Endothelial cell of umbilical vein (primary cell): ENCODE data around the gene WFIKKN1. TPM values are rescaled to one million over a fixed set of nuclear protein-coding genes. Genes with fewer than 3 reads are reported as not detected.

Source experiments
- BruUV-seq: library from RNA; stranded (reverse); fragments of 400-500 nt; replicated peaks from 2 replicates; lab custom pipeline; 2021; lab: Mats Ljungman, UMichigan
- CTCF ChIA-PET: fragments of 300-600, 350-600 bp; sonication (Branson Sonifier 250); formaldehyde crosslinking; loops from one replicate; lab custom pipeline; 2021; ENCODE audit warnings: antibody characterized with exemption, inconsistent platforms; lab: Charles Lee
- POLR2A ChIA-PET: fragments of 300-600, 350-600 bp; sonication (Branson Sonifier 250); formaldehyde crosslinking; loops from one replicate; lab custom pipeline; 2021; ENCODE audit warnings: antibody characterized with exemption, inconsistent platforms; lab: Charles Lee
- DNase-seq: peaks from one replicate; pipeline ENCODE4 v3.0.0-alpha.2; 2011; ENCODE audit warnings: low read depth, low spot score
- FAIRE-seq: peaks from 2 replicates; lab custom pipeline; 2011; peaks lifted over from hg19 to GRCh38; lab: Jason Lieb, UNC
- H2AFZ ChIP-seq: 2 replicates; pipeline ENCODE4 v1.6.0; 2012; ENCODE audit warnings: low read depth, low read length, control low read depth, inconsistent platforms
- H3K27ac ChIP-seq: 2 replicates; pipeline ENCODE4 v1.5.1; 2011; ENCODE audit warnings: low read depth, mild to moderate bottlenecking, control low read depth, low read length, moderate library complexity; ENCODE audit not compliant: insufficient read depth
- H3K27me3 ChIP-seq, 2 experiments: 2 replicates each; pipeline versions ENCODE4 v1.6.0 to v1.6.1; 2011; ENCODE audit warnings: low read length in 2 of 2, mixed read lengths in 1 of 2; ENCODE audit not compliant: control insufficient read depth in 2 of 2, insufficient read depth in 2 of 2
- H3K36me3 ChIP-seq, 2 experiments: 2 replicates in 1 of 2; 3 replicates in 1 of 2; pipeline ENCODE4 v1.5.1; 2011; ENCODE audit warnings: low read length in 2 of 2, mild to moderate bottlenecking in 1 of 2, moderate library complexity in 1 of 2; ENCODE audit not compliant: control insufficient read depth in 2 of 2, insufficient read depth in 2 of 2; ENCODE audit errors: extremely low read depth in 1 of 2
- H3K4me1 ChIP-seq: 3 replicates; pipeline ENCODE4 v1.5.1; 2011; ENCODE audit warnings: mild to moderate bottlenecking, low read length; ENCODE audit not compliant: control insufficient read depth, insufficient read depth; ENCODE audit errors: extremely low read depth
- H3K4me2 ChIP-seq: 2 replicates; pipeline ENCODE4 v1.6.1; 2011; ENCODE audit warnings: low read length, control low read depth, mixed read lengths; ENCODE audit not compliant: insufficient read depth
- H3K4me3 ChIP-seq, 3 experiments: fragments of 200-600 bp in 1 of 3; sonication (generic), shearing (Covaris generic) in 1 of 3; replicated peaks in 1 of 3; 2 replicates each; pipeline ENCODE4 v1.5.1; 2011 to 2016; ENCODE audit warnings: control low read depth in 3 of 3, low read length in 3 of 3, mild to moderate bottlenecking in 2 of 3, inconsistent platforms in 1 of 3, low read depth in 1 of 3, moderate library complexity in 1 of 3; ENCODE audit not compliant: insufficient read depth in 1 of 3
- H3K79me2 ChIP-seq: 2 replicates; pipeline ENCODE4 v1.6.0; 2012; ENCODE audit warnings: low read length, inconsistent platforms; ENCODE audit not compliant: control insufficient read depth, insufficient read depth
- H3K9ac ChIP-seq: replicated peaks from 2 replicates; pipeline ENCODE3; 2011; ENCODE audit warnings: low read length, control low read depth; ENCODE audit not compliant: insufficient read depth; ENCODE audit errors: extremely low read depth
- H3K9me1 ChIP-seq: replicated peaks from 3 replicates; pipeline ENCODE4 v1.6.0; 2011; ENCODE audit warnings: mild to moderate bottlenecking, low read length; ENCODE audit not compliant: control insufficient read depth, insufficient read depth; ENCODE audit errors: extremely low read depth
- H3K9me3 ChIP-seq: replicated peaks from 2 replicates; pipeline ENCODE4 v1.5.1; 2012; ENCODE audit warnings: low read length, inconsistent platforms; ENCODE audit not compliant: control insufficient read depth, insufficient read depth
- H4K20me1 ChIP-seq: replicated peaks from 2 replicates; pipeline ENCODE3; 2011; ENCODE audit warnings: mild to moderate bottlenecking, low read length; ENCODE audit not compliant: control insufficient read depth, insufficient read depth; ENCODE audit errors: extremely low read depth
- CTCF ChIP-seq, 2 donors: IDR thresholded peaks; 1 replicate in 1 of 2; 2 replicates in 1 of 2; pipeline ENCODE4 v1.5.1; 2011; ENCODE audit warnings: low read length in 2 of 2, mild to moderate bottlenecking in 2 of 2, moderate library complexity in 2 of 2, control low read depth in 1 of 2, inconsistent platforms in 1 of 2, low read depth in 1 of 2; ENCODE audit not compliant: insufficient read depth in 1 of 2; ENCODE audit errors: extremely low read depth in 1 of 2
- EZH2 ChIP-seq: IDR thresholded peaks from 2 replicates; pipeline ENCODE4 v1.6.1; 2012; ENCODE audit warnings: borderline replicate concordance, low read depth, mild to moderate bottlenecking, moderate library complexity, low read length, inconsistent platforms; ENCODE audit not compliant: severe bottlenecking
- FOS ChIP-seq: IDR thresholded peaks from 2 replicates; pipeline ENCODE4 v1.6.1; 2011; ENCODE audit warnings: mild to moderate bottlenecking, low read length, moderate library complexity, borderline replicate concordance; ENCODE audit not compliant: insufficient read depth
- JUN ChIP-seq: IDR thresholded peaks from 2 replicates; pipeline ENCODE4 v1.6.1; 2011; ENCODE audit warnings: borderline replicate concordance, low read depth; ENCODE audit not compliant: insufficient read length, insufficient read depth
- MYC ChIP-seq: IDR thresholded peaks from one replicate; pipeline ENCODE4 v1.6.1; 2011; ENCODE audit warnings: mild to moderate bottlenecking, low read depth, low read length
- POLR2AphosphoS5 ChIP-seq: IDR thresholded peaks from 2 replicates; pipeline ENCODE4 v1.6.1; 2012; ENCODE audit warnings: low read depth, mild to moderate bottlenecking, control low read depth, low read length, moderate library complexity; ENCODE audit not compliant: insufficient read depth
- dilution Hi-C: fragments of 300-500 bp; cut with MboI; formaldehyde crosslinking; loops from one replicate; pipeline ENCODE4 v1.15.0; 2019; ENCODE audit warnings: low sequenced_read_pairs; ENCODE audit not compliant: extremely low pct_ligation_motif_present
- intact Hi-C: fragments of 100-400 bp; cut with micrococcal nuclease; formaldehyde crosslinking; loops from one replicate; pipeline ENCODE4 v1.10.0; 2022
- polyA plus RNA-seq, 4 experiments: library from polyadenylated mRNA; depleted of rRNA in 3 of 4; stranded (reverse) in 3 of 4; unstranded in 1 of 4; fragments of >200 nt; gene quantifications; 2 replicates each; pipeline versions ENCODE4 v1.2.1 to v1.2.3, GENCODE V29; 2011 to 2012; ENCODE audit warnings: missing spikeins in 1 of 4
- total RNA-seq: library from RNA; stranded (reverse); gene quantifications from 2 replicates; pipeline ENCODE4 v1.2.3, GENCODE V29; 2021

Gene WFIKKN1
- total and polyA plus RNA-seq, 2 donors (not counting 3 experiments of a cell fraction or from before 2014, with no cell fraction given) = 0.06 to 0.40 TPM

- no peak overlapping the region for H2AFZ ChIP-seq
- no peaks in the 10 kb centered on the region for H3K9me1 ChIP-seq
- H3K4me3 ChIP-seq = no peak overlapping the region
- FAIRE-seq = no peak
- H3K79me2 ChIP-seq = no peaks in the 10 kb centered on the region
- no peaks in the 10 kb centered on the region for H3K36me3 ChIP-seq
- dilution Hi-C loops (no loop called here), intact Hi-C loops (no loop called here)
- no peaks in the 10 kb centered on the region for H4K20me1 ChIP-seq
- CTCF ChIA-PET = interaction anchor here (1.8 kb wide), 1 partner anchor 10 kb away, joined by 8 read pairs; the partner anchor contains the start of gene METTL26
- H3K4me2 ChIP-seq = no peak overlapping the region
- H3K27ac ChIP-seq = no peak overlapping the region
- TF ChIP-seq EZH2 (no peak), FOS (no peak), JUN (no peak), MYC (no peak), CTCF (IDR thresholded peaks at IDR 0.05; ENCODE audit: extremely low read depth in 1 of 2, insufficient read depth in 1 of 2, low read depth in 1 of 2, low read length in 2 of 2) (no peak), POLR2AphosphoS5 (no peak)
- no peaks in the 10 kb centered on the region for H3K9me3 ChIP-seq
- no peak for DNase-seq
- no peaks in the 10 kb centered on the region for H3K27me3 ChIP-seq
- no TSS peak for BruUV-seq
- H3K4me1 ChIP-seq = peaks cover 13% of the 10 kb centered on the region
- H3K9ac ChIP-seq = no peak overlapping the region
- POLR2A ChIA-PET = no interaction called here
Measured at GRCh38 chr16:646679-647172, 15.9 kb downstream of the WFIKKN1 start.
